OCI-LY7 (cell line): ENCODE results near the gene UBE2E1.
"Not testable (repeated sequence)": the region's sequence is repeated elsewhere in the genome, so short reads cannot be mapped to it uniquely, and the experiment has no call there.

ENCODE experiments used
- CTCF ChIP-seq: fragments of 200-600 bp; sonication (generic); conservative IDR thresholded peaks from 2 replicates; pipeline ENCODE4 v1.5.1; 2014; ENCODE audit warnings: mild to moderate bottlenecking, antibody characterized with exemption, low read length, moderate library complexity, mixed read lengths
- EZH2phosphoT487 ChIP-seq: fragments of 200-600 bp; sonication (generic); IDR thresholded peaks from 2 replicates; pipeline ENCODE4 v1.6.1; 2018; ENCODE audit warnings: low read depth, borderline replicate concordance, mild to moderate bottlenecking, mixed run types, antibody characterized with exemption, low read length, moderate library complexity, mixed read lengths

GRCh38 chr3:23918331-23918730 is 112.6 kb downstream of the UBE2E1 start:
- TF ChIP-seq CTCF, EZH2phosphoT487: not testable (repeated sequence)
